NOMO-1 treated with DMSO at 0.1 percent for 48 hours (cell line): ENCODE results near the gene FES.

Experiments used
- DNase-seq: peaks from one replicate; lab custom pipeline; 2025; ENCODE audit not compliant: unreplicated experiment; lab: John Stamatoyannopoulos, UW

Gene FES

GRCh38 chr15:90890839-90891238, 6.5 kb downstream of the FES start:
- DNase-seq: no peak

- DNase-seq: no peak
Observed at GRCh38 chr15:90891346-90891949, 7.1 kb downstream of the FES start.

- DNase-seq: no peak
Observed at GRCh38 chr15:90892023-90892422, 7.7 kb downstream of the FES start.

- no peak for DNase-seq
Observed at GRCh38 chr15:90892498-90893174, 8.3 kb downstream of the FES start.

GRCh38 chr15:90893175-90894090, 9.1 kb downstream of the FES start:
- no peak for DNase-seq

GRCh38 chr15:90895571-90896117, 11.3 kb downstream of the FES start:
- DNase-seq: peak; percentile 31

- peak; percentile 93 for DNase-seq
Observed at GRCh38 chr15:90897131-90897655, 12.9 kb downstream of the FES start.

- no peak for DNase-seq
Observed at GRCh38 chr15:90901175-90902039, 17.1 kb downstream of the FES start.

- DNase-seq: peak; percentile 78
Observed at GRCh38 chr15:90902040-90902839, 17.9 kb downstream of the FES start.

- DNase-seq: peak; percentile 64
Observed at GRCh38 chr15:90902840-90903732, 18.8 kb downstream of the FES start, which contains the start of gene MAN2A2. TSS of gene MAN2A2 (plus strand) at chr15:90903302. CDS start at chr15:90904208, 906 bp downstream.

GRCh38 chr15:90903733-90904536, 19.6 kb downstream of the FES start:
- no peak for DNase-seq

- DNase-seq: no peak
Observed at GRCh38 chr15:90904746-90905145, 20.4 kb downstream of the FES start.

GRCh38 chr15:90905306-90906180, 21.2 kb downstream of the FES start:
- no peak for DNase-seq

- no peak for DNase-seq
Observed at GRCh38 chr15:90906181-90906849, 22.0 kb downstream of the FES start.

- DNase-seq: no peak
Observed at GRCh38 chr15:90907051-90907660, 22.9 kb downstream of the FES start.
